NCI-H510A (cell line): ENCODE data around the gene PFKFB3.

Experiments
- DNase-seq: peaks from one replicate; lab custom pipeline; 2025; lab: John Stamatoyannopoulos, UW

The PFKFB3 gene

GRCh38 chr10:6300784-6301460 is 98.2 kb downstream of the PFKFB3 start:
- DNase-seq, result no peak

- no peak for DNase-seq
These were observed 98.8 kb downstream of the PFKFB3 start for GRCh38 chr10:6301488-6302075.
